OCI-M2 (cell line): ENCODE data around the gene HSF5.

ENCODE experiments used
- DNase-seq: peaks from one replicate; lab custom pipeline; 2025; ENCODE audit not compliant: unreplicated experiment; lab: John Stamatoyannopoulos, UW

HSF5 gene

GRCh38 chr17:58487589-58488427 lies at the start of gene HSF5:
TSS of gene HSF5 (minus strand) at chr17:58488408. CDS start at chr17:58488274, 134 bp downstream.
- DNase-seq: no peak

GRCh38 chr17:58537266-58537665 lies 49.1 kb upstream of the HSF5 start:
- no peak for DNase-seq

DNA sequence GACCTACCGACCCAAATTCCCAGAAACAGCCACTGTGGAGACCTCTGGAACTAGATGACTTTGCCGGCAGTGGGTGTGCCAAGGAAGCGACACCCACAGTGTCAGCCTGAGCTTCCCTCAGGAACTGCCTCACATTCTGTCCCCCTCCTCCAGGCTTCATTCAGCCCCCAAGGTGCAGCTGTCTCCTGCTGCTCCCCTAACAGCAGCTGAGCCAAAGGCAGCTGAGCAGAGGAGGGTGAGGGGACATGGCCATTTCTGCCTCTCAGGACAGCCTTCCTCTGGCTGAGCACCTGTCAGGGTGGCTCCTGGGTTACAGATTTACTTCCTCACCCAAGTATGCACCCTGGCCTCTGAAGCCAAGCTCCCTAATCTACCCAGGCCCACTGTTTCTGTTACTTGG lies 48.3 kb upstream of the HSF5 start:
- DNase-seq: no peak

DNA sequence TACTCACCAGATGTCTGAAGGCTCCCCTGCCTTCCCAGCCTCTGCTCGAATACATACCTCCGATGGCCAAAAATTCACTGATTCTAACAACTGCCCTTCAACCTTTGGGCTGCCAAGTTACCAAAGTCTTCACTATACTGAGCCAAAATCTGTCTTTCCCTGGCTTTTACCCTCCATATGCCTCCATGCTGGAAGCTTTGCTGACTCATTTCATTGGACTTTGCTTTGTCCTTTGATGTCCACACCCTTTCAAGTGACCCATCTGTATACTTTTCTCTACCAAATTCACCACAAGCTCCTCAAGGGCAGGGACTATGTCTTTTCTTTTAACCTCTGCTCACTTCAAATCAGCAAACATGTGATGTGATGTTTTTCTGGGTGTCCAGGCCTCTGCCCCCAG lies 47.2 kb upstream of the HSF5 start:
- no peak for DNase-seq

- no peak for DNase-seq
Measured at GRCh38 chr17:58534901-58535421, 46.8 kb upstream of the HSF5 start.

DNA sequence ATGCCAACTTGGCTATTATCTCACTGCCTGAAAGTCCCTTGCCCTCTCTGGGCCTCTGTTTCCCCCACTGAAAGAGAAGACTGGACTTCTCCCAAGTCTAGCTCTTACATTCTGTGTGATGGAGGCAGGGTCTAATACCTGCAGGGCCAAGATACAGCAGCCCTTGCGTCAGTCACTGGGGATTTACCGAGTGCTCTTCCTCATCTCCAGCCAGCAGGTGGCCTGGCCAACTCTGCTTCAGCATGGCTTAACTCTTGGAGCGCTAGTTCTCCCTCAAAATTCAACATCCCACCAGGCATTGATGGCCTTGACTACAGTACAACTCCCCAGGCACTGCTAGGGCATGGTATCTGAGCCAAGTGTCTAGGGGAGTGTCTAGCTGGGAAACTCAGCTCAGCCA lies 46.1 kb upstream of the HSF5 start:
- no peak for DNase-seq

DNA sequence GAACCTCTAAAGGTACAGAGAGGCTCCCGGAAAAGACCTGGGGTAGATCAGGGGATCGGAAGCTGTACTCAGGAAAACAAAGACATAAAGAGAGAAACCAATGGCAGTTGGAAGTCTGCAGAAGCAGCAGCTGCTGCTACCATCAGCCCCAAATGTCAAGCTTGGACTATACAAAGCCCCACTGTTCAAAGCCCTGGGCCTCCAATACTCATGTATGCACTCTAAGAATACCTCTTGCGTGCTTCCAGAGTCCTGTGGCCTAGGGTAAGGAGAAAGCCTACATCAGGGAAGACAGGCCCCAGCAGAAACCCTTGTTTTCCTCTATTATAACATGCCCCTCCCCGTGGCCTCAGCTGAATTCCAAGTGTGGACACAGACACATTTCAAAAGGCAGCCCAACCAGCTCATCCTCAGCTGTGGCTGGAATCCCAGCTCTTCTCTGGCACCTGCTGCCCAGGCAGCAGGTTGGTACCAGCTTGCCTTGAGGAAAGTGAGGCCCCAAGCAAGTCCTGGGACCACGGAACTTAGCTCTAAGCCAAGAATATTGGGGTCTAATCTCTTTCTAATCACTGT lies 45.5 kb upstream of the HSF5 start:
- DNase-seq: no peak

GRCh38 chr17:58532555-58532951 lies 44.3 kb upstream of the HSF5 start:
- DNase-seq: no peak

GRCh38 chr17:58531661-58532554 lies 43.7 kb upstream of the HSF5 start:
- DNase-seq: no peak

DNA sequence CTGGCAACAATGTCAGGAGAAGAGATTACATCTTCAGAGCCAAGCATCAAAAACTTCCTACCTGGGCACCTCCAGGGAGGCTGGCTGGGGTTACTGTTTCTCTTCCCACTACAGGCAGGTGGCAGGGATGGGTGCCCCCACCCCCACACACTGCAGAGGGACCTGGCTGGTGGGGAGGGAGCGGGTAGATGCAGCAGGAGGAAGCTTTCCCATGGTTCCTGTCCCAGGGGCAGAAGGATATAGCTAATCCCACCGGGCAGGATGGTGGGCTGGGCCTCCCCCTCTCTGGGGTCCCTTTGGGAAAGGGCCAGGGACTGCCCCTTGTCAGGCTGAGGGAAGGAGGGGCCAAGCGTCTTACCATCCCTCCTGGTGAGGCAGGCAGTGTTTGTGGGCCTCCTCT lies 42.9 kb upstream of the HSF5 start:
- DNase-seq: no peak

DNA sequence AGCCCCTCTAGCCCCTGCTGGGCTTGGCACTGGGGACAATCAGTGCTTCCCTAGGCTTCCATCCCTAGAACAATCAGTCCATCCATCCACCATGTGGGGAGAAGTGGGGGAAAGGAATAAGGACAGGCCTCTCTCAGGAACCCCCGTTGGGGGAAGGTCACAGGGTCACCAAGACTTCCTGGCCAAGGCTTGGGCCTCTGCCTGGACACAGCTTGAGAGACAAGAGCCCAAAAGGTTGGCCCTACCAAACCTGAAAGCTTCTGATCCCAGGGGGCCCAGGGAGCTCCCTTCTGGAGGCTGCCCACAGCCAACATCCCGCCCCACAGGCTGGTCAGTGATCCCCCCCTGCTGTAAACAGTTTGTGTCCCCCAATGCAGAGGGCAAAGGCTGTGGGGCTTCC lies 42.4 kb upstream of the HSF5 start:
- no peak for DNase-seq

- no peak for DNase-seq
Measured at GRCh38 chr17:58529275-58529674, 41.1 kb upstream of the HSF5 start.

DNA sequence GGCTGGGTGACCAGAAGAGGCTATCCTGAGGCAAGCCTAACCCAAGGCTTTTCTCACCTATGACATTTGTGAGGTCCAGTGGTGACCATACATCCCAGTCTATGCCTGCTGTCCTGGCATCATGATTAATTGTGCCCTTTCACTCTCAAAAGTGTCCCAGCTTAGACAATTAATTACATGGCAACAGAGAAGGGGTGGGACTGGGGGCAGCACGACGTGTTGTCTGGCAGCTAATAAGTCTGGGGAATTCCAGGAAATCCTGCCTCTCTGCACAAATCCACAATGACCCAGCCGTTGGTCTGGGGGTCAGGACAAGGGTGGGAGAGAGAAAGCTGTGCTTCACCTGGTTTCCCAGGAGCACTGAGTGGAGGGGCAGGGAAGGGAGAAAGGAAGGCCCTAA lies 40.2 kb upstream of the HSF5 start:
- no peak for DNase-seq

GRCh38 chr17:58527949-58528348 lies 39.7 kb upstream of the HSF5 start:
- DNase-seq: no peak

DNA sequence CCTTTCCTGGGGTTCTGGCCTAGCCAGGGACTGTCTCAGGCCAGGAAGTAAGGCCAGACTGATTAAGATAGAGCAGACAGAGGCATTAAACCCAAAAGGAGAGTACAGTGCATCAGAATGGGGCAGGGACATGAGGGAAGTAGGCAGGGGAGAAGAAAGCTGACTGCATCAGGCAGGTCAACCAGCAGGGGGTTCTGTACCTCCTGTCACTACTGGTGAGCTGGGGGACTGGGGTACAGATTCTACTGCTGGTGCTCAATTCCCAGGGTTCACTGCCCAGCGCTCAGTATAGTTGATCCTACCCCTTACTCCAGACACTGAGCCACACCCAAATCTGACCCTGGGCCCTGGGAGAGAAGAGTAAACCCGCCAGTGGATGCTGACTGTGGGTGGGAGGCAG lies 39.1 kb upstream of the HSF5 start:
- DNase-seq: no peak

GRCh38 chr17:58525239-58525638 lies 37.0 kb upstream of the HSF5 start:
- DNase-seq: no peak

DNA sequence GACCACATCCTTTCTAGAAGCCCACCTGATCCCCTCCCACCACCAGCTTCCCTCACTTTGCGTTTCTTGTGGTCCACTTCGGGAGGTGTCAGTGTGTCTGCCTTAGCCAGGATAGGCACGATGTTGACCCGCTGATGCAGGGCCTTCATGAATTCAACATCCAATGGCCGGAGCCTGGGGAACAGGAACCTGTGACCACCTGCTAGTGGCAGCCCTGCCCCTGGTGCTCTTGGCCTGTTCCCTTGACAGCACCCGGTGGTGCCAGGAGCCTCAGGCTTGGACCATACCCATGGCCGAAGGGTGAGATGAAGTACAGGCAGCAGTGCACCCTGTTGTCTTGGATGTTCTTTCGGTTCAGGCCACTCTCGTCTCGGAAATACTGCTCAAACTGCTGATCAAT lies 33.5 kb upstream of the HSF5 start:
- no peak for DNase-seq

DNA sequence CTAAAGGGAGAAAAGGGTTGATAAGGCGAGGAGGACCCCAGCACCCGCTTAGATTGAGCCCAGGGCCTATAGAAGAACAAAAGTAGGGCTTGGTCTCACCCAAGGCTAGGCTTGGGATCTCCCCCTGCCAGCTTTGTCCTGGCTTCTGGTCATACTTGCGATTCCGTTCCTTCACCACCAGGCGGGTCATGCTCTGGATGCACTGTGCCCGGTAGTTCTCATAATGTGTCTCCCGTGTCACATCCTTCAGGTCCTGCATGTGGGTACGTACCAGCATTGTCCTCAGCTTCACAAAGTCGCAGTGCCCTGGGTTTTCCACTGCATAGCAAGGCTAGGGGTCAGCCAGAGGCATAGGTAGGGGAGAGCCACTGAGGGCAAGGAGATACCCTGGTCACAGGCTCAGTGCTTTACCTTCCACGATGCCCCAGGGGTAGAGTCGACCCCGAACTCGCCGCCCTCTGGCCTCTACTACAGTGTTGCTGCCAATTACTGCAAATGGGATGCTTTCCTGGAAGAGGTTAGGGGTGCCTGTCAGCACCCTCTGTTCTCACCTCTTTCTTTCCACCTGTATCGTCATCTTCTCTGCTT lies 32.7 kb upstream of the HSF5 start:
- no peak for DNase-seq

GRCh38 chr17:58517928-58518609 lies 29.9 kb upstream of the HSF5 start:
- DNase-seq: peak; percentile 97

DNA sequence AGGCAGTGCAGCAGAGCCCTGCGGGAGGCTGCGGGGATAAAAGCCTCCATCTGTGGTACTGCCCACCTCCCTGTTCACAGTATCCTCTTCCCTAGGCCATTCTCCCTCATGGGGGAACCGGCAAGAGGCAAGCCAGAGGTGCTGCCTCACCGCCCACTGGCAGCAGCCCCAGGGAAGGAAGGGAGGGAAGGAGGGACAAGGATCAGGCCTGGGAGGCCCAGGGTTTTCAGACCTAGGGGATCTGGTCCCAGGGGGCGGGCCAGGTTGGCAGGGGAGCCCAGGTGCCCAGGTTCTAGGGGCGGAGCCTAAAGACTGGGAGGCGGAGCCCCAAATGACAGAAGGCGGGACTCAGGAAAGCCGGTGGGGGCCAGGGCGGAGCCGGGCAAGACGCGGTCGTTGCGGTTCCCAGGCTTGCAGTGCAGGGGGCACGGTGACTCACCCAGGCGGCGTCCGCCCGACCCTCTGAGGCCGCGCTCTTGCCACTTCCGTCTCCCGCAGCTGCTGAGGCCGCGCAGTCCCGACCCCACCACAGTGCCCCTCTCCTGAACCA lies 29.2 kb upstream of the HSF5 start:
- DNase-seq: no peak
